Measurements from ENCODE around the gene PM20D1.

Gene PM20D1

GRCh38 chr1:205800981-205801703 is 48.8 kb downstream of the PM20D1 start:
- peak; percentile 29 for DNase-seq

- no peak for DNase-seq
These were observed 49.5 kb downstream of the PM20D1 start for GRCh38 chr1:205800427-205800826.

- DNase-seq: no peak
These were observed 51.4 kb downstream of the PM20D1 start for GRCh38 chr1:205798577-205798976.

- no peak for DNase-seq
These were observed 52.8 kb downstream of the PM20D1 start for GRCh38 chr1:205797168-205797567.

GRCh38 chr1:205794011-205794730 is 55.8 kb downstream of the PM20D1 start:
- no peak for DNase-seq

GRCh38 chr1:205792961-205793673 is 56.8 kb downstream of the PM20D1 start:
- no peak for DNase-seq

- no peak for DNase-seq
These were observed 57.5 kb downstream of the PM20D1 start for GRCh38 chr1:205792481-205792881.

GRCh38 chr1:205791568-205792180 is 58.3 kb downstream of the PM20D1 start:
- peak; percentile 82 for DNase-seq

GRCh38 chr1:205787287-205787916 is 62.5 kb downstream of the PM20D1 start:
- no peak for DNase-seq

- DNase-seq: no peak
These were observed 63.3 kb downstream of the PM20D1 start for GRCh38 chr1:205786601-205787000.

- no peak for DNase-seq
These were observed 64.5 kb downstream of the PM20D1 start for GRCh38 chr1:205785446-205785845.

GRCh38 chr1:205783904-205784303 is 66.0 kb downstream of the PM20D1 start:
- DNase-seq: peak; percentile 33

- no peak for DNase-seq
These were observed 66.5 kb downstream of the PM20D1 start for GRCh38 chr1:205783433-205783795.

GRCh38 chr1:205782627-205783432 is 67.1 kb downstream of the PM20D1 start:
- DNase-seq: peak; percentile 33

- no peak for DNase-seq
These were observed 69.6 kb downstream of the PM20D1 start for GRCh38 chr1:205780335-205780734.

All from eye (tissue), 1 donor.